ENCODE results near the gene SLC39A2.
A peak's percentile ranks its signal among the peaks of the same experiment; 100 is the strongest.

Gene SLC39A2

GRCh38 chr14:21011136-21011535, 12.0 kb downstream of the SLC39A2 start:
- no peak for TF ChIP-seq CTCF (IDR thresholded peaks at IDR 0.05; ENCODE audit: low read depth, low read length)

GRCh38 chr14:21014761-21015190, 15.7 kb downstream of the SLC39A2 start:
- in situ Hi-C loops (cut with HindIII; ENCODE audit: low sequenced_read_pairs): no loop called here
- TF ChIP-seq CTCF (IDR thresholded peaks at IDR 0.05; ENCODE audit: low read depth, low read length): peak; percentile 84
- no peak overlapping the region for H3K4me3 ChIP-seq (ENCODE audit: low read depth, low read length)
- DNase-seq (ENCODE audit: low read depth, low spot score): peak; percentile 82

More at GRCh38 chr14:21011136-21011535, 12.0 kb downstream of the SLC39A2 start:
- in situ Hi-C loops (cut with HindIII; ENCODE audit: low sequenced_read_pairs): no loop called here
- no peak overlapping the region for H3K4me3 ChIP-seq (ENCODE audit: low read depth, low read length)
- DNase-seq (ENCODE audit: low read depth, low spot score): no peak

- in situ Hi-C loops (cut with HindIII; ENCODE audit: low sequenced_read_pairs): no loop called here
- no peak for DNase-seq (ENCODE audit: low read depth, low spot score)
- H3K4me3 ChIP-seq (ENCODE audit: low read depth, low read length): no peak overlapping the region
- no peak for TF ChIP-seq CTCF (IDR thresholded peaks at IDR 0.05; ENCODE audit: low read depth, low read length)
Measured at GRCh38 chr14:21015312-21015711, 16.2 kb downstream of the SLC39A2 start.

- in situ Hi-C loops (cut with HindIII; ENCODE audit: low sequenced_read_pairs): no loop called here
- TF ChIP-seq CTCF (IDR thresholded peaks at IDR 0.05; ENCODE audit: low read depth, low read length): no peak
- DNase-seq (ENCODE audit: low read depth, low spot score): no peak
- H3K4me3 ChIP-seq (ENCODE audit: low read depth, low read length): no peak overlapping the region
Measured at GRCh38 chr14:21016413-21017190, 17.5 kb downstream of the SLC39A2 start.

GRCh38 chr14:21017528-21018245, 18.6 kb downstream of the SLC39A2 start:
- TF ChIP-seq CTCF (IDR thresholded peaks at IDR 0.05; ENCODE audit: low read depth, low read length): no peak
- in situ Hi-C loops (cut with HindIII; ENCODE audit: low sequenced_read_pairs): no loop called here
- no peak for DNase-seq (ENCODE audit: low read depth, low spot score)
- no peak overlapping the region for H3K4me3 ChIP-seq (ENCODE audit: low read depth, low read length)

GRCh38 chr14:21018286-21018685, 19.2 kb downstream of the SLC39A2 start:
- no peak for DNase-seq (ENCODE audit: low read depth, low spot score)
- H3K4me3 ChIP-seq (ENCODE audit: low read depth, low read length): no peak overlapping the region
- no peak for TF ChIP-seq CTCF (IDR thresholded peaks at IDR 0.05; ENCODE audit: low read depth, low read length)
- in situ Hi-C loops (cut with HindIII; ENCODE audit: low sequenced_read_pairs): no loop called here

Data from astrocyte of the spinal cord (primary cell).